ENCODE measurements around the gene GLB1L.

DNA sequence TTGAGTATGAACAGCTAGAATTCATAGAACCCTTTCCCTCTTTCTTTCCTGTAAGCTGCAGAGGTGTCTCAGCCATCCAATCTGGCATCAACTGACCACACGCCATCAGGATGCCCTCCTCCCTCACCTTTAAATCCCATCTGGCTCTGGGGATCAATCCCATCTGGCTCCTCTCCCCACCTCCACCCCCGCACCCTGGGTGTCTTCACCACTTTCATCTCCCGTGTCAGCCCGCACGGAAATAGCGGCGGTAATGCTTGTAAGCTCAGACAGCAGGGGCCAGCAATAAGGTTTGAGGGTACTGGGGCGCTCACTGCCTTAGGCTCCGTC lies 7.3 kb upstream of the GLB1L start:
- TF ChIP-seq, protein P1, sequence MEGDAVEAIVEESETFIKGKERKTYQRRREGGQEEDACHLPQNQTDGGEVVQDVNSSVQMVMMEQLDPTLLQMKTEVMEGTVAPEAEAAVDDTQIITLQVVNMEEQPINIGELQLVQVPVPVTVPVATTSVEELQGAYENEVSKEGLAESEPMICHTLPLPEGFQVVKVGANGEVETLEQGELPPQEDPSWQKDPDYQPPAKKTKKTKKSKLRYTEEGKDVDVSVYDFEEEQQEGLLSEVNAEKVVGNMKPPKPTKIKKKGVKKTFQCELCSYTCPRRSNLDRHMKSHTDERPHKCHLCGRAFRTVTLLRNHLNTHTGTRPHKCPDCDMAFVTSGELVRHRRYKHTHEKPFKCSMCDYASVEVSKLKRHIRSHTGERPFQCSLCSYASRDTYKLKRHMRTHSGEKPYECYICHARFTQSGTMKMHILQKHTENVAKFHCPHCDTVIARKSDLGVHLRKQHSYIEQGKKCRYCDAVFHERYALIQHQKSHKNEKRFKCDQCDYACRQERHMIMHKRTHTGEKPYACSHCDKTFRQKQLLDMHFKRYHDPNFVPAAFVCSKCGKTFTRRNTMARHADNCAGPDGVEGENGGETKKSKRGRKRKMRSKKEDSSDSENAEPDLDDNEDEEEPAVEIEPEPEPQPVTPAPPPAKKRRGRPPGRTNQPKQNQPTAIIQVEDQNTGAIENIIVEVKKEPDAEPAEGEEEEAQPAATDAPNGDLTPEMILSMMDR (IDR thresholded peaks at IDR 0.05; ENCODE audit: low read depth, low read length, missing input control), result no peak
- TF ChIP-seq TAF1 (conservative IDR thresholded peaks at IDR 0.05) (no peak), RAD21 (IDR thresholded peaks at IDR 0.05) (no peak)
- TF ChIP-seq, protein P2, sequence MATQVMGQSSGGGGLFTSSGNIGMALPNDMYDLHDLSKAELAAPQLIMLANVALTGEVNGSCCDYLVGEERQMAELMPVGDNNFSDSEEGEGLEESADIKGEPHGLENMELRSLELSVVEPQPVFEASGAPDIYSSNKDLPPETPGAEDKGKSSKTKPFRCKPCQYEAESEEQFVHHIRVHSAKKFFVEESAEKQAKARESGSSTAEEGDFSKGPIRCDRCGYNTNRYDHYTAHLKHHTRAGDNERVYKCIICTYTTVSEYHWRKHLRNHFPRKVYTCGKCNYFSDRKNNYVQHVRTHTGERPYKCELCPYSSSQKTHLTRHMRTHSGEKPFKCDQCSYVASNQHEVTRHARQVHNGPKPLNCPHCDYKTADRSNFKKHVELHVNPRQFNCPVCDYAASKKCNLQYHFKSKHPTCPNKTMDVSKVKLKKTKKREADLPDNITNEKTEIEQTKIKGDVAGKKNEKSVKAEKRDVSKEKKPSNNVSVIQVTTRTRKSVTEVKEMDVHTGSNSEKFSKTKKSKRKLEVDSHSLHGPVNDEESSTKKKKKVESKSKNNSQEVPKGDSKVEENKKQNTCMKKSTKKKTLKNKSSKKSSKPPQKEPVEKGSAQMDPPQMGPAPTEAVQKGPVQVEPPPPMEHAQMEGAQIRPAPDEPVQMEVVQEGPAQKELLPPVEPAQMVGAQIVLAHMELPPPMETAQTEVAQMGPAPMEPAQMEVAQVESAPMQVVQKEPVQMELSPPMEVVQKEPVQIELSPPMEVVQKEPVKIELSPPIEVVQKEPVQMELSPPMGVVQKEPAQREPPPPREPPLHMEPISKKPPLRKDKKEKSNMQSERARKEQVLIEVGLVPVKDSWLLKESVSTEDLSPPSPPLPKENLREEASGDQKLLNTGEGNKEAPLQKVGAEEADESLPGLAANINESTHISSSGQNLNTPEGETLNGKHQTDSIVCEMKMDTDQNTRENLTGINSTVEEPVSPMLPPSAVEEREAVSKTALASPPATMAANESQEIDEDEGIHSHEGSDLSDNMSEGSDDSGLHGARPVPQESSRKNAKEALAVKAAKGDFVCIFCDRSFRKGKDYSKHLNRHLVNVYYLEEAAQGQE (IDR thresholded peaks at IDR 0.05), result no peak
